GM18951 (cell line): ENCODE data around the gene CEP70.

ENCODE experiments used
- POLR2A ChIP-seq: IDR thresholded peaks from 4 replicates; pipeline ENCODE4 v1.6.1; 2011; ENCODE audit warnings: mild to moderate bottlenecking; ENCODE audit not compliant: insufficient read length, insufficient read depth; ENCODE audit errors: extremely low read depth
- in situ Hi-C: fragments of 300-500 bp; cut with MboI; formaldehyde crosslinking; loops from one replicate; pipeline ENCODE4 v1.12.0; 2022; ENCODE audit warnings: low sequenced_read_pairs, mixed read lengths, inconsistent platforms; ENCODE audit not compliant: unreplicated experiment

The CEP70 gene

DNA sequence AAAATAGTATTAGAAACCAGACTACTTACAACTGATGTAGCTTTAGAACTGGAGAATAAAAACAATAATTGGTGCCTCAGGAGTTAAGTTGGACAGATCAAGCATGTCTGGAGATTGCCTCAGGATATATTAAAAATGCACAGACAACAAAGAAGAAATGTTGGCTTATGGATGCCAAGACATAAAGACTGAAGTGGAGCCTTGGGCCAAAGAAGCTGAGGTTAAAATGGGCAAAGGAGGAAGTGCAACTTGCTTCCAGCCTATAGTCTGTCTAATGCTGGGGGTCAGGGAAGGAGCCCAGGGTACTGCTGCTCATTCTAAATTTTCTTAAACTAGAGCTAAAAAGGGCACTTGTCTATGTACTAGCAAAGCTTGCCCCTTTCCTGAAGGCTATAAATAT lies 82.1 kb downstream of the CEP70 start:
- TF ChIP-seq POLR2A = no peak
- in situ Hi-C loops = no loop called here

GRCh38 chr3:138509586-138509985 lies 84.5 kb downstream of the CEP70 start:
- TF ChIP-seq POLR2A = no peak
- in situ Hi-C loops = no loop called here

- TF ChIP-seq POLR2A = no peak
- in situ Hi-C loops = no loop called here
Observed at GRCh38 chr3:138507524-138507923, 86.5 kb downstream of the CEP70 start.

- no peak for TF ChIP-seq POLR2A
- in situ Hi-C loops = loop anchor here (25.0 kb wide), 1 partner anchor 188 kb away; no protein-coding TSS in a partner anchor
Observed at GRCh38 chr3:138498991-138499390, 95.1 kb downstream of the CEP70 start.

GRCh38 chr3:138497851-138498250 lies 96.2 kb downstream of the CEP70 start:
- TF ChIP-seq POLR2A = no peak
- in situ Hi-C loops = loop anchor here (25.0 kb wide), 1 partner anchor 189 kb away; no protein-coding TSS in a partner anchor

GRCh38 chr3:138497021-138497420 lies 97.0 kb downstream of the CEP70 start:
- in situ Hi-C loops = loop anchor here (25.0 kb wide), 1 partner anchor 190 kb away; no protein-coding TSS in a partner anchor
- TF ChIP-seq POLR2A = no peak

DNA sequence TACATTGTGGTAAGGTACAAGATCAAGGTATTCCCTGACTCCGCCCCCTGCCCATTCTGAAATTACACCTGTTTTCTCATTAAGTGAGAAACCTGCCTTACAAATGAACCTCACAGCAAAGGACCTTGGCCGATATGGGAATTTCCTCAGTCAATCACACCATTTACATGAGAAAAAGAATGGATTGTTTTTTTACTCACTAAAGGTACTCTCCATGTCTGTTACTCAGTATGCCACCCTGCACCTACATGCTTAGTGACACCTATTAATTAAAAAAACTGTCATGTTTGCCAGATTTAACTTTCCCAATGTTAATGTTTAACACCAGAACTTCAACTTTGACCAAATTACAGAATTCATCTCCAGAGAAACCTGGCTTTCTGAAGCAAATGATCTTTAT lies 97.6 kb downstream of the CEP70 start:
- no peak for TF ChIP-seq POLR2A

GRCh38 chr3:138495638-138496037 lies 98.4 kb downstream of the CEP70 start:
- in situ Hi-C loops = loop anchor here (25.0 kb wide), 1 partner anchor 192 kb away; no protein-coding TSS in a partner anchor

More for the DNA sequence above, 97.6 kb downstream of the CEP70 start:
- in situ Hi-C loops = loop anchor here (25.0 kb wide), 1 partner anchor 191 kb away; no protein-coding TSS in a partner anchor

- no peak for TF ChIP-seq POLR2A
- in situ Hi-C loops = loop anchor here (25.0 kb wide), 1 partner anchor 193 kb away; no protein-coding TSS in a partner anchor
Observed at GRCh38 chr3:138494607-138494929, 99.5 kb downstream of the CEP70 start.

GRCh38 chr3:138493804-138494606 lies 100.1 kb downstream of the CEP70 start:
- in situ Hi-C loops = loop anchor here (25.0 kb wide), 1 partner anchor 193 kb away; no protein-coding TSS in a partner anchor
- no peak for TF ChIP-seq POLR2A

- TF ChIP-seq POLR2A = no peak
- in situ Hi-C loops = loop anchor here (25.0 kb wide), 1 partner anchor 194 kb away; no protein-coding TSS in a partner anchor
Observed at GRCh38 chr3:138492980-138493675, 100.9 kb downstream of the CEP70 start.

DNA sequence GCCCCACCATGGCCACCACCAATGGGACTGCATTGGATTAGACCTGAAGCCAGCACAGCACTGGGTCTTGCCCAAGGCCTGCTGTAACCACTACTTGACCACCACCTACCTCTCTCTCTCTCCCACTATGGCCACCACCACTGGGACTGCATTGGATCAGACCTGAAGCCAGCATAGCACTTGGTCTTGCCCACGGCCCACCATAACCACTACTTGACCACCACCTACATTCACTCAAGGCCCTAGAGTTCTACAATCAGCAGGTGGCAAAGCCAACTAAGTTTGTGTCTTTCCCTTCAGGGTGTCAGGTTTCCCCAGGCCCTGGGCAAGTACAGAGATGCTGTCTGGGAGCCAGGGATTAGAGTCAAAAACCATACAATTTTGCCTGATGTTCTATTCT lies 102.1 kb downstream of the CEP70 start:
- no peak for TF ChIP-seq POLR2A
- in situ Hi-C loops = loop anchor here (25.0 kb wide), 1 partner anchor 195 kb away; no protein-coding TSS in a partner anchor

- in situ Hi-C loops = loop anchor here (25.0 kb wide), 1 partner anchor 201 kb away; no protein-coding TSS in a partner anchor
Observed at GRCh38 chr3:138486580-138486979, 107.5 kb downstream of the CEP70 start.

- in situ Hi-C loops = loop anchor here (25.0 kb wide), 1 partner anchor 203 kb away; no protein-coding TSS in a partner anchor
Observed at GRCh38 chr3:138484672-138485071, 109.4 kb downstream of the CEP70 start.
